Activated naive CD8-positive, alpha-beta T cell treated with anti-CD3 and anti-CD28 coated beads, Interleukin-2, amount 50 U/mL, for 24 hours (primary cell): Measurements from ENCODE around the gene H2BK1.

Source experiments
- ATAC-seq: fragments of 150-1000 bp; cut with Tn5 transposase; one replicate; pipeline ENCODE4 v1.10.0; 2021
- DNase-seq: peaks from one replicate; pipeline ENCODE4 v3.0.0; 2021
- H3K27ac Mint-ChIP-seq: one replicate; pipeline ENCODE4 v1.8.0; 2021; ENCODE audit warnings: mild to moderate bottlenecking, mixed read lengths
- H3K27me3 Mint-ChIP-seq: one replicate; pipeline ENCODE4 v1.8.0; 2021; ENCODE audit warnings: mixed read lengths
- H3K36me3 Mint-ChIP-seq: one replicate; pipeline ENCODE4 v1.8.0; 2021; ENCODE audit warnings: low read depth, mixed read lengths
- H3K4me1 Mint-ChIP-seq: one replicate; pipeline ENCODE4 v1.8.0; 2021; ENCODE audit warnings: mixed read lengths
- H3K4me3 Mint-ChIP-seq: one replicate; pipeline ENCODE4 v1.8.0; 2021; ENCODE audit warnings: mild to moderate bottlenecking, moderate library complexity, mixed read lengths
- H3K9me3 Mint-ChIP-seq: one replicate; pipeline ENCODE4 v1.8.0; 2021; ENCODE audit warnings: mixed read lengths

The H2BK1 gene

DNA sequence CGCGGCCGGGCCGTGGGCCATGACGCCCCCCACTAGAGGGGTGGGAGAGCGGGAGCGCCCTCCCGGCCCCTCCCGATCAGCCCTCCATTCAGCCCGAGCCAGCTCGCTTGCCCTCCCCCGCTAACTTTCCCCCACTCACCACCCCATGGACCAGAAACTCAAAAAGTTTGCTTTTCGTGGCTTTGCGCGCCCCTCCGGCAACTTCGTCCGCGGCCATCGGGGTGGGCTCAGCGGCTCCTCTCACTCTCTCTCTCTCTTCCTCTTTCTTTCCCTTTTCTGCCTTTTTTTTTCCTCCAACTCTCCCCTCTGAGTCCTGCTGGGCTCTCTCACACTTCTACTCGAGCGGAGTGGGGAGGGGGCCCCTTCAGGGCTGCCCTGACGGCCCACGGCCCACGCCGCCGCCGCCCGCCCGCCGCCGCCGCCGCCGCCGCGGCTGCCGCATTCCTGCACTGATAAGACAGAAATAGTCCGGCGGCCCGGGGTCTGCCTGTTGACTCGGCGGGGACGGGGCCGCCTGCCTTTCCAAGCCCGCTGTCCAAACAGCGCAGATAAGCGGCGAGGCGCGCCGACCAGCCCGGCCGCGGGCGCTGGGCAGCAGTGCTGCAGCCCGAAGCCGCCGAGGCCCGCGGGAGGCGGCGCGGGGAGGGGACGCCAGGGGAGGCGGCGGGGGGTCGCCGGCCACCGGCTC lies 38.2 kb upstream of the H2BK1 start, which contains the start of gene SMARCD3:
TSS of gene SMARCD3 (minus strand) at position 349 of the 688 bp plus-strand sequence. CDS start at position 217, 132 bp downstream.
- peaks cover 48% of the 10 kb centered on the region for H3K27me3 Mint-ChIP-seq
- peaks cover 46% of the 10 kb centered on the region for H3K4me1 Mint-ChIP-seq
- ATAC-seq (no peak), DNase-seq (no peak)
- no peaks in the 10 kb centered on the region for H3K36me3 Mint-ChIP-seq
- H3K27ac Mint-ChIP-seq: no peak within 1 kb of the TSS
- peak within 1 kb of the TSS; percentile 75 for H3K4me3 Mint-ChIP-seq
- no peaks in the 10 kb centered on the region for H3K9me3 Mint-ChIP-seq

- Mint-ChIP-seq H3K27ac (no peak overlapping the region), H3K36me3 (no peaks in the 10 kb centered on the region), H3K4me1 (peaks cover 53% of the 10 kb centered on the region), H3K4me3 (peak overlapping the region; percentile 75), H3K9me3 (no peaks in the 10 kb centered on the region), H3K27me3 (peaks cover 47% of the 10 kb centered on the region)
- DNase-seq (no peak), ATAC-seq (no peak)
Observed at GRCh38 chr7:151247611-151248345, 37.5 kb upstream of the H2BK1 start.

DNA sequence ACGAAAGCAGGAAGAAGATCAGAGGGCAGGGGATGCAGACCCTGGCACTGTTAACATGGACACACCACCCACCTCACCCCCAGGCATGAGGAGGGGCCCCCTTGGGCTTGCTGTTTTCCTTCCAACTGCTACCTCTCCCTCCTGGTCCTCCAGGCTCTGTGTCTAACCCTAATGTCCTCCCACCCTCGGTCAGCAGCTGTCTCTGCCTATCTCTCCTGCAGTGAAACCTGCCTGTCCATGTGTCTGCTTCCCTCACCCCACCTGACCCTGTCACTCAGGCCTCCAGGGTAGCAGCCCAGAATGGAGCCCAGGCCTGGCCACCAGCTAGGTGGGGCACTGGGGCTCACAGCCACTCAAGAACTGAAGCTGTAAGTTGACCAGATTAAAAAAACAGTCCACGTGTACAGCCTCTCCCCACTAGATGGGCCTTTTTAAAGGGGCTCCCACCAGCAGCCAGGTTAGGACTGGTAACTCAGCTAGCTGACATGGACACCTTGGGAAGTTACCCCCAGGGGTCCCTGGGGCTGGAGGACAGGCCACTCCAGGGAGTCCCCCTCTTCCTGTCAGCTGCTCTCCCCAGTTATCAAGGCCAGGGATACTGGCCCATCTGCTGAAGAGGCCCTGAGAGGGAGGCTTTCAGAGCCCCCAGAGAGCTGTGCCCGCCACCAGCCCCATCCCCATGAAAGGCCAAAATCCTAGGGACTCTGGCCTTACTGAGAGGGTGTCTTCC lies 36.7 kb upstream of the H2BK1 start:
- no peak overlapping the region for H3K27ac Mint-ChIP-seq
- H3K9me3 Mint-ChIP-seq: no peaks in the 10 kb centered on the region
- H3K4me3 Mint-ChIP-seq: no peak overlapping the region
- DNase-seq (no peak), ATAC-seq (no peak)
- H3K36me3 Mint-ChIP-seq: no peaks in the 10 kb centered on the region
- H3K4me1 Mint-ChIP-seq: peaks cover 50% of the 10 kb centered on the region
- peaks cover 41% of the 10 kb centered on the region for H3K27me3 Mint-ChIP-seq

DNA sequence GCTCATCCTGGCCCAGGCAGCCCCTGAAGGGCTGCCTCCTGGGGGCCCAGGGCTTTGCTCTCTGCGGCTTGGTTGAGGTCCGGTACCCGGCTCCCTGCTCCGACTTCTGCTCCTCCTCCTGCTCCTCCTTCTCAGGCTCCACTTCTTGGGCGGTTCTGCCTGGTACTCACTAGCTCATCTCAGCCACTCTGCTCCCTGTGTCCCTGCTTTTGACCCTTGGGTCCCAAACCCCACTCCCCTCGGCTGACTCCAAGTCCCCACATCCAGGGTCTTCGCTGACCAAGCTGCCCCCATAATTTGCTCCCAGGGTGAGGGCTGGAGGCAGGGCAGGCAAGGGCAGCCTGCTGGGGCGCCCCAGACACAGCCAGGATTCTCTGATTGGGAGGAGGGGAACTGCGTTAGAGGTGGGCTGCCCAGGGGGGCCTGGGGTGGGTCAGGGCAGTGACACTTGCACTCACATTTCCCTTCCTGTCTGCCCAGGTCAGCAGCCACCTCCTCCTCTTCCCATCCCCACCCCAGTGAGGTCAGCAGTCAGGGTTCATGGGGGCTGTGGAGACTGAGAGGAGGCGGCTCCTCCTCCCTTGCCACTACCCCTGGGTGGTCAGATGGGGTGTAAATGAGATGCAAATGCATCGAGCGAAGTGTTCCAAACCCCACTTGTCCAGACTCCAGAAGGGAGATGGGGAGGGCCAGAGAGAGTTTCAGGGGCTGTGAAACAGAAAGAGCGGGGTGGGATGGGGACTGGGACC lies 36.0 kb upstream of the H2BK1 start:
- no peak for ATAC-seq
- no peak overlapping the region for H3K27ac Mint-ChIP-seq
- H3K9me3 Mint-ChIP-seq: no peaks in the 10 kb centered on the region
- peaks cover 41% of the 10 kb centered on the region for H3K27me3 Mint-ChIP-seq
- peaks cover 50% of the 10 kb centered on the region for H3K4me1 Mint-ChIP-seq
- no peaks in the 10 kb centered on the region for H3K36me3 Mint-ChIP-seq
- DNase-seq: no peak
- no peak overlapping the region for H3K4me3 Mint-ChIP-seq

- Mint-ChIP-seq H3K4me1 (peaks cover 43% of the 10 kb centered on the region), H3K27me3 (peaks cover 33% of the 10 kb centered on the region), H3K4me3 (peak overlapping the region; percentile 26), H3K27ac (no peak overlapping the region), H3K36me3 (no peaks in the 10 kb centered on the region), H3K9me3 (no peaks in the 10 kb centered on the region)
- peak; percentile 73 for DNase-seq
- peak; percentile 64 for ATAC-seq
Observed at GRCh38 chr7:151245360-151246101, 35.2 kb upstream of the H2BK1 start.

GRCh38 chr7:151244841-151245346 lies 34.6 kb upstream of the H2BK1 start:
- Mint-ChIP-seq H3K27ac (no peak overlapping the region), H3K9me3 (no peaks in the 10 kb centered on the region), H3K36me3 (no peaks in the 10 kb centered on the region), H3K4me3 (peak overlapping the region; percentile 26), H3K27me3 (peaks cover 28% of the 10 kb centered on the region), H3K4me1 (peaks cover 38% of the 10 kb centered on the region)
- DNase-seq (no peak), ATAC-seq (no peak)

DNA sequence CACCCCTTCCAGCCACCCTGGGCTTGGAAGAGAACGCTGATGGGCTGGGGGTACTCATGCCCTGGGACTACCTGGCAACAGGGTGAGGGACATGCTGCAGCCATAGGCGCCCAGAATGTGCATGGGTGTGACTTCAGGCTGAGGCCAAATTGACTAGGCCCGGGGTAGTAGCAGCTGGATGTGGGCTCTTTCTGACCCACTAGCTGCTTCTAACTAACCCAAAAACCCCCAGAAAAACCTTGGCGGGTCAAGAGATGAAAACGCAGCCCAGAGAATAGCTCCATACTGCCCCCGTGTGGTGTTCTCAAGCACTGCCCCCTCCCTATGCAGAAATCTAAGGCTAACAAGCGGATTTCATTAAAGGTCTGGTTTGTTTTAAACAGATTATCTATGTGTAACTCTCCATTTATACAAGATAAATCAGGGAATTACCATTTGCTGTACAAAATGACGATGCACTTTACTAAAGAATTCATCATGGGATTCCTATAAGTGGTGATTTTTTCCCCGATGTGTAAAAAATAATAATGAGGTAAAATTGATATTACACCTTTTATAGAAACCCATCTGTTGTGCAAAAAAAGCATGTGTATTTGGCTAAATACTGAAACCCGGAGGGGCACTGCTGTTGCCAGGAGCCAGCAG lies 34.0 kb upstream of the H2BK1 start:
- no peaks in the 10 kb centered on the region for H3K9me3 Mint-ChIP-seq
- ATAC-seq (no peak), DNase-seq (peak; percentile 77)
- peaks cover 37% of the 10 kb centered on the region for H3K4me1 Mint-ChIP-seq
- peak overlapping the region; percentile 41 for H3K4me3 Mint-ChIP-seq
- H3K27ac Mint-ChIP-seq: no peak overlapping the region
- H3K36me3 Mint-ChIP-seq: no peaks in the 10 kb centered on the region
- peaks cover 24% of the 10 kb centered on the region for H3K27me3 Mint-ChIP-seq

- Mint-ChIP-seq H3K36me3 (no peaks in the 10 kb centered on the region), H3K4me3 (peak overlapping the region; percentile 41), H3K9me3 (no peaks in the 10 kb centered on the region), H3K4me1 (peaks cover 35% of the 10 kb centered on the region), H3K27me3 (peaks cover 22% of the 10 kb centered on the region), H3K27ac (no peak overlapping the region)
- DNase-seq (peak; percentile 31), ATAC-seq (no peak)
Observed at GRCh38 chr7:151243408-151244195, 33.3 kb upstream of the H2BK1 start.

DNA sequence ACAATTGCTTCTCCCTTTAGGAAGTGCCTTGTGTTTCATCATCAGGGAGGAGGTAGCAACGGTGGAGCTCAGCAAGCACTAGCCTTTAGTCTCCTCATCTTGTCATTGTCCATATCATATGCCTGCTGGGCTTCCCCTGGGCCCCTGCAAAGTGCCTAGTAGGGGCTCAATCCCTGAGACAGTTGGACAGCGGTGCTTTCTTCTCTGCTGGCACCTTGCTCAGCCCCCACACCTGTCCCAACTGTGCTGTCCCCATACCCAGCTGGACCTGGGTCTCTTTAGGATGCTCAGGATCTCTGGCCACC lies 32.7 kb upstream of the H2BK1 start:
- peaks cover 19% of the 10 kb centered on the region for H3K27me3 Mint-ChIP-seq

GRCh38 chr7:151242159-151243044 lies 32.1 kb upstream of the H2BK1 start:
- Mint-ChIP-seq H3K9me3 (no peaks in the 10 kb centered on the region), H3K36me3 (no peaks in the 10 kb centered on the region), H3K4me1 (peaks cover 28% of the 10 kb centered on the region), H3K27ac (no peak overlapping the region), H3K4me3 (no peak overlapping the region), H3K27me3 (peaks cover 13% of the 10 kb centered on the region)
- no peak for ATAC-seq
- no peak for DNase-seq

More for the DNA sequence above, 32.7 kb upstream of the H2BK1 start:
- H3K4me1 Mint-ChIP-seq: peaks cover 32% of the 10 kb centered on the region
- DNase-seq (no peak), ATAC-seq (no peak)
- peak overlapping the region; percentile 41 for H3K4me3 Mint-ChIP-seq
- H3K36me3 Mint-ChIP-seq: no peaks in the 10 kb centered on the region
- no peaks in the 10 kb centered on the region for H3K9me3 Mint-ChIP-seq
- no peak overlapping the region for H3K27ac Mint-ChIP-seq

DNA sequence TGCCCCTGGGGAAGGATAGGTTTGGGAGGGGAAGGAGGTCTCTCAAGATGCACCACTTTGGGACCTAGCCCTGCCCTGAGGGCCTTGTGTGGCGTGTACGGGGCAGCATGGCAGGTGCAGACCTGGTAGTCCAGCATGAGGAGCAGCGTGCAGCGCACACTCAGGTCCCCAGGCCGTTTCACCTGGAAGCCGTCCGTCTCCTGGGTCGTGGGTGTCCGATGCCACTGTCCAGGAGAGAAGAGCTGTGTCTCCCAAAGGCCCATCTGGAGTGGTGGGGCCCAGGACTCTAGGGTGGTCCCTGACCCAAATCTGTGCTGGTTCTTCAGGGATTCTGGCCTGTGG lies 31.4 kb upstream of the H2BK1 start:
- Mint-ChIP-seq H3K36me3 (peaks cover 3% of the 10 kb centered on the region), H3K4me1 (peaks cover 28% of the 10 kb centered on the region), H3K4me3 (no peak overlapping the region), H3K9me3 (no peaks in the 10 kb centered on the region), H3K27me3 (peaks cover 10% of the 10 kb centered on the region), H3K27ac (no peak overlapping the region)
- ATAC-seq (no peak), DNase-seq (no peak)
